Measurements from ENCODE around the gene SPATA7.
A peak's percentile ranks its signal among the peaks of the same experiment; 100 is the strongest.

The SPATA7 gene

DNA sequence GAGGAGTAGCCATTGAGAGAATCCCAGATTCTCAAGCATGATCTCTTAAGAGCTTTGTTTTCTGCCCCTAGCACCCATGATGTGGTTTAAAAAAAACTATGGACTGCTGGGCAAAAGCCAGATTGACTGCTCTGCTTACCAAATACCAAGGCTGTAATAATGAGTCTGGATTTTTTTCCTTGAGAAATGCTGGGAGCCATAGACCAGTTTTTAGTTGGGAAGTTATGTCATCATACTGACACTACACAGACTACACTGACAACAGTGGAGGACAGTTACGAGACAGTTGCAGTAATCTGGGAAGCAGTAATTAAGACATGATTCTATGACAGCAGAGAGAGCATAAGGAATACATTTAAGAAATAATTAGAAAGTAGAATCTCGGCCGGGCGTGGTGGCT lies 35.8 kb downstream of the SPATA7 start:
- no peak for DNase-seq

DNA sequence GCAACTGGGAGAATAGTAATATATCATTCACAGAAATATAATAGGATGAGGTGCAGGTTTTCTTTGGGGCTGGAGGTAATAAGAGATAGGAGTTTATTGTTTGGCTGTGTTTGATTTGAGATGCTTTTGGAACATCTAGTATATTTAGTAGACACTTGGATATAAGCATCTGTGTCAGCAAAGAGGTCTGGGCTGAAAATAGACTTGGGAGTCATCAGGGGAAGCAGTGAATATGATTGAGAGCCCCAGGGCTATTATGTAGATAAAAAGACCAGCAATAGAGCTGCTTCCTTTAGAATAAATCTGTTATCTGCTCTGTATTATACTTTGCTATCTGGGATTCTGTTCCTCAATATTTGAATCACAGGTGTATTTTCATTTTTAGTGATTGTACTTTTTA lies 36.6 kb downstream of the SPATA7 start:
- no peak for DNase-seq

DNA sequence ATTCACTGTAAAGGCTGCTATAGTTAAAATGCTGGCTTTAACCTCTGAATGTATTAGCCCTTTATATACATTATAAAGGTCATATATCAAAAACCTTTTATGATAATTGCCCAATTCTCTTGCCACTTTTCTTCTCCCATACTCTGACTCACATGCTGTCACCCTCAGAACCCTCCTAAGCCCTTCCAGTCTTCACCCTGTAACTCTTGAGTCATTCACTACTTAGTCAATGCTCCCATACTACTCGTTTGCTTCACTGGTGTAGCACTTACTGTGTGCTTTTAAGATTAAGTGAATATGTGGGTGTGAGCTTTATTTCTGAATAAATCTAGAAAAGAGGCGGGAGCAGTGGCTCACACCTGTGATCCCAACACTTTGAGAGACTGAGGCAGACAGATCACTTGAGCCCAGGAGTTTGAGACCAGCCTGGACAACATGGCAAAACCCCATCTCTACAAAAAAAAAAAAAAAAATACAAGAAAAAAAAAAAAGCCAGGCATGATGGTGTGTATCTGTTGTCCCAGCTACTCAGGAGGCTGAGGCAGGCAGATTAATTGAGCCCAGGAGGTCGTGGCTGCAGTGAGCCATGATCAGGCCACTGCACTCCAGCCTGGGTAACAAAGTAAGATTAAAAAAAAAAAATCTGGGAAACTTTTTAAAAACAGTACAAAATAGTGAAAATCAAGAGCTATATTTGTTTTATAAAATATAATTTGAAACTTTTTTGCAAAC lies 37.6 kb downstream of the SPATA7 start:
- no peak for DNase-seq

DNA sequence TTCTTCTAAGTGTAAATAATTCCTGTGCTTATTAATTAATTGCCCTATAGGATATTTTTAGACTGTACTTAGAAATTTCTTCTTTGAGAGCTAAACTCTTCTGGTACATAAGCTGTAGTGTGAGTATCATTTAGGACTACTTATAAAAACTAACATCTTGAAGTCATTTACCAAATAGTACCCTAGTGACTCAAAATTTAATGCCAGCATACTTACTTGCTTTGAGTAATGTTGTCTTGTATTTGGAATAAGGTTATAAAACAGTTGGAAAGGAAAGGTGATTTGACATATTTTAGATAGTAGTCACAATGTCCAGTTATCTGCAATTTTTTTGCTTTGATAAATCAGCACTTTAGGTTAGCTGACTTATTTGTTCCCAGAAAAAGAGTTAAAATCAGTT lies 39.1 kb downstream of the SPATA7 start:
- DNase-seq = no peak

DNA sequence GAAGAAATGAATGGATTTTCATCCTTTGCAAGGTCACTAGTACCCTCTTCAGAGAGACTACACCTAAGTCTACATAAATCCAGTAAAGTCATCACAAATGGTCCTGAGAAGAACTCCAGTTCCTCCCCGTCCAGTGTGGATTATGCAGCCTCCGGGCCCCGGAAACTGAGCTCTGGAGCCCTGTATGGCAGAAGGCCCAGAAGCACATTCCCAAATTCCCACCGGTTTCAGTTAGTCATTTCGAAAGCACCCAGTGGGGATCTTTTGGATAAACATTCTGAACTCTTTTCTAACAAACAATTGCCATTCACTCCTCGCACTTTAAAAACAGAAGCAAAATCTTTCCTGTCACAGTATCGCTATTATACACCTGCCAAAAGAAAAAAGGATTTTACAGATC lies 40.8 kb downstream of the SPATA7 start:
- DNase-seq = no peak

DNA sequence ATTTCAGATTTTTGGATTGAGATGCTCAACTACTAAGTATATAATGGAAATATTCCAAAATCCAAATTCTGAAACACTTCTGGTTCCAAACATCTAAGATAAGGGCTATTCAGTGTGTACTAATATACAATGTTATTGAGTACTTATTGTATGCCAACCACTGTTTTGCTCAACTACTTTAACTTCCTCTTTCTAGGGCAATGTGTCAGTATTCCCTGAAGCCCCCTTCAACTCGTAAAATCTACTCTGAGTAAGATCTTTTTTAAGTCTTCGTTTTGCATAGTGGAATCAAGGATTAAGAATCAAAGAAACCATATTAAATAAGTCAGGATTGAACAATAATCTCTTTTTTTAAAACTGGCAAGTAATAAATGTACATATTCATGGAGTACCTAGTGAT lies 45.5 kb downstream of the SPATA7 start:
- no peak for DNase-seq

DNA sequence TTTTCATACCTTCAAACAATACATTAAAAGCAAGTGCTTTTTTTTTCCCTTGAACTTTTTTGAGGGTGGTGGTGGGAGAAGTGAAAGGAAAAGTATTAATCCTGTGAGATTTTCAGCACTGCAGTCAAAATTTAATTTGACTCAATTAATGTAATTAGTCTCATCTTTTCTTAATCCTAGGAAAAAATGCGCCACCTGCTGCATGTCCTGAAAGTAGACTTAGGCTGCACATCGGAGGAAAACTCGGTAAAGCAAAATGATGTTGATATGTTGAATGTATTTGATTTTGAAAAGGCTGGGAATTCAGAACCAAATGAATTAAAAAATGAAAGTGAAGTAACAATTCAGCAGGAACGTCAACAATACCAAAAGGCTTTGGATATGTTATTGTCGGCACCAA lies 52.2 kb downstream of the SPATA7 start:
- DNase-seq = no peak

DNA sequence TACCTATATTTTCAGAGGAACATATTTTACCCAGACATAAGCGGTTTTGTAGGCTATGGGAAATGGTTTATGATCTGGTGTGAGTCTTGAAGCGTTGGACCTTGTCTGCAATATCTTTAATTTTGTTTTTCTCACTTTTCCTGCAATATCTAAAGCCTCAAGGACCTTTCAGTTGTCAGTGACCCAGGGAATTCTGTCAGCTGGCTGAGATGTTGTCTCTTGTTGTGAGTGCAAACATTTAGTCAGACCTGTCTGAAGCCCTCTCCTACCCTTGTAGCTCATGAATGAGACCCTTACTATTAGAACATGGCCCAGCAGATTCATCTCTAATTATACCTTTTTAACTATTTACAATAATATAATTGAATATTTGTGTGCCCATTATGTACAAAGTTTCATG lies 53.6 kb downstream of the SPATA7 start:
- DNase-seq = no peak

DNA sequence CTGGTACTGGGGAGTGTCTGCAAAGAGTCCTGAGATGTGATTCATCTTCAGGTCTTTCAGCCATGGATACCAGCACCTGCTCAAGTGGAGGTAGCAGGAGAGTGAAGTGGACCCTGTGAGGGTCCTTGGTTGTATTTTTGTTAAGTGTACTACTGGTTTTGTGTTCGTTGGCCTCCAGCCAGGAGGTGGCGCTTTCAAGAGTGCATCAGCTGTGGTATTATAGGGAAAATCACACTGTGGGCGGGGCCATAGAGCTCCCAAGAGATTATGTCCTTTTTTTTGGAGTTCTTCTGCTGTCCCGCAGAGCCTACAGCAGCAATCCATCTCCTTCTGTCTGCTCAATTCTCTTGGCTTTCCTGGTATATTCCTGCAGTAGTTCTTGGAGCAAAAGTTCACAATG lies 66.8 kb downstream of the SPATA7 start:
- DNase-seq = no peak

DNA sequence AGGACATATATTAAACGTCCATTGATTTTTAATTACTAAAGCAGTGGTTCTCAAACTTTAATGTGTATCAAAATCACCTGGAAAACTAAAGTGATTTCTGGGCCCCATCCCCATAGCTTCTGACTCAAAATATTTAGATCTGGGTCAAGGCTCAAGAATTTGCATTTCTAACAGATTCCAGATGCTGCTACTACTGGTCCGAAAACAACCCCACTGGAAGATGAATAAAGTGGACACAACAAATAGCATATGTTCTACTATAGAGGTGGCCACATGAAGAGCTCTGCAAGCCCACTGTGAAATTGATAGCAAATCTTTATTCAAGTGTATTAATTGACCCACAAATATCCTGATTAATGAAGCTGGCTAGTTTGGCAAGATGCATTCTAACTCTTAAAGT lies 69.4 kb downstream of the SPATA7 start:
- DNase-seq = no peak

DNA sequence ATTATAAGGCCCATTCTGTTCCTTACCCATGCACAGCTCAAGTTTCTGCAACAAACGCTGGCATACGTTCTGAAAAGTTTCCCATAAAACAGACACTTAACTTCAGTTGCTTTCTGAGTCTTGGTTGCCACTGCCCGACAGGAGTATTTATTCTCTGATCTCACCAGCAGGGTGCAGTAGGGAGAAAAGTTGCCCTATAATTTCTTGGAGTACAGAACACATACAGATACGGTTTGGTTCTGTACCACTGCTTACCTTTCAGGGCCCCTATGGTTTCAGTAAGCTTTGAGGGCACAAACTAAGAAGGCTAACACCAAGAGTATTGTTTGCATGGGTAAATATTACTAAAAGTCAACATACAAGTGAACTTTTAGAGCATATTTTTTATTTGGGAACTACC lies 77.9 kb downstream of the SPATA7 start:
- DNase-seq = peak in 1 of 2 donors; percentile 14

DNA sequence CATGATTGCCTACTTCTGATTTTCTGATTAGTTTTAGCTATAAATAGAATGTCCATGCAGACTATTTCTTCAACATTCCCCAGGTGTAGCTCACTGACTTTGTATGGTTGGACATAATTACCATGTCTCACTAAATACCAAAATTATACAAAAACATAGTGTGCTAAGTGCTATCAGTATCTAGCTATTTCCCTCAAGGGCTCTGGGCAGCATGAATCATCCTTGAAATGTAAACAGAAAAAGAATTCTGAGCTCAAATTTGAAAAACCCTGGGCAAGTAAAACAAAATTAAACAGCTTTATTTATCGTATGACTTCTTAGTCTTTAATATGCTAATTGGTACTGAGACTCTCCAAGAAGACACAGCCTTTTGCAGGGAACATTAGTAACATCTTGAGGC lies 82.9 kb downstream of the SPATA7 start:
- no peak for DNase-seq

DNA sequence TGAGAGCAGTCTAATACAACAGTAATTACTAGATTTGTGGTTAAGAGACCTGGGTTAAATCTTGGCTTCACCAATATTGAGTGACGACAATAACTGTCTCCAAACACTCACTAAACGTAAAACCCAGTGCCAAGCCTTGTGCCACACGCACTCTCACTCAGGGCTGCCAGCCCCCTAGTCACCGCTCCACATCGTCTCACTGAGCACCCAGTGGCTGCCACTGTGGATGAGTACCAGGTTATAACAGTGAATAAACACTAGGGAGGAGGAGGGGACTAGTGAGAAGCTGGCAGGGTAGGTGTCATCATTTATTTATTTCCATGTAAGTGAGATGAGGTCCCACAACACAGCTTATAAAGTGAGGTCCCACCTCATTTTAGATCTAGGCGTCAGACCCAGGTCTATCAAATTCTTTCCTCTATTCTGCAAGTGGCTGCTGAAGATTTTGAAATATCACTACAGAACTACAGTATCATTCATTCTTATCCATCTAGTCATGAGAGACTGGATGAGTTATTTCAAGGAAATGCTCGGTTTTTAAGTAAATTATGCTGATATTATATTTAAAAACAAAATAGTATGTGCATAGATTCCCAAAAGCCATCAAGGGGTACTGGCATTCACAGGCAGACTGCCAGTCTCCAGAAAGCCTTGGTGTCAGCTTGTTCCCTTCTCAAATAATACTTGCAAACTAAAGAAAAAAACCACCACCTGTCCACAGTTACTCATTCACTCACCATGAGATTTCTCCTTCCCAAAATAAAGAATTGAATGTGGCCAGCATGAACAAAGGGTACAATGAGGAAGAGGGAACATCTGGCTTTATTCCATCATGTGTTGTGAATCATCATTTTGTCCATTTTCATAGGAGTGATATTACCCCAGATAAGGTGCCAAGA lies 85.3 kb downstream of the SPATA7 start:
- DNase-seq = no peak

DNA sequence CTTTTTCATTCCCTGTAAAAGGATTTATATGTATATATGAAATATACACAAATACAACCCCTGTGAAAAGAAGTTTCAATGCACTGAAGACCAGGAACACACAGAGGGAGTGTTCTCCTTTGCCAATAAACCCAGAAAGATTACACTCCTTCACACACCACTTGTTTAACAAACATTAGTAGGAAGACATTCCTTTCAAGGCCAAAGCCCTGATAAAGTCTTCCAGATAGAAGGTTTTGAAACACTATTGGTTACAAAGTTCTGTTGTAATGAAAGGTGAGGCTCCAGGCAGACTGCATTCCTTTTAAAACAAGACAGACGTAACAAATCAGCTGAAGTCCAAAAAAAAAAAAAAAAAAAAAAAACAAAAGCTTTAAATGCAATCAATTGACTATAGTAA lies 88.3 kb downstream of the SPATA7 start:
- DNase-seq = no peak

DNA sequence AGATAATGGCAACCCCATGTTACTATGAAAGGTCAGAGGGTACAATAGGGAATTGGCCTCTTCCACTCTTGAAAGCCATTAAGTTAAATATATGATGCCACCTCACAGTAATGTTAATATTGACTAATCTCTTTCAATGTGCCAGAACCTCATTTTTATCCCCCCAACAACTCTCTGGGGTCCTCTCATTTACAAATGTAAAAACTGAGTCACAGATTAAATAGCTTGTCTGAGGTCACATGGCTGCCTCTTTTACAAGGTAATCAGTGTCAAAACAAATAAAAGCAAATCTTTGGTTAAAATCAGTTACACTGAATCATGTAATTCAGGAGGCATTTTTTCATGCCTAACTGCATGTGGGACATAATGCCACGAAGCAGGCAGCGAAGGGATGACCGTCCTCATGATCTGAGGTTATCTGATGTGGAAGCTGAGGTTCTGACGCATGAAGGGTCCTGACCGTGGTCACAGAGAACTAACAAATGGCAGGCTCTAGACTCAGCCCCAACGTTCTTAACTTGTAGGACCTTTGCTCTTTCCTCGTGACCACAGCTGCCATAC lies 90.8 kb downstream of the SPATA7 start:
- no peak for DNase-seq

DNA sequence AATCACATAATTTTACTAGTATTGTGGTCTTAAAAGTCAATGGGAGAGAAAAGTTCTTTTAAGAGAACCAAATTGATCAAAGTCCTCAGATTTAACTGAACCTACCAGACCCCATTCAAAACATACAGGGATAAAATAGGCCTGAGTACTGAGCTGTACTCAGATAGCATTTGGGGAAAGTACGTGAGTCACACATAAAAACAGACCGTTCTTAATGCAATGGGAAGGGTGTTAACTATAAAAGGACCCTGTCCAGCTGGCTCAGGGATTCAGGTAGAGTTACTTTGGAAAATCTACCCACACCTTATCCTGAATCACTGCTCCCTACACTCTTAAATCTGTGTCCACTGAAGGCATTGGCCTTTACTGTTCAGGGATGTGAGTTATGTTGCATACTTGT lies 91.4 kb downstream of the SPATA7 start:
- no peak for DNase-seq

DNA sequence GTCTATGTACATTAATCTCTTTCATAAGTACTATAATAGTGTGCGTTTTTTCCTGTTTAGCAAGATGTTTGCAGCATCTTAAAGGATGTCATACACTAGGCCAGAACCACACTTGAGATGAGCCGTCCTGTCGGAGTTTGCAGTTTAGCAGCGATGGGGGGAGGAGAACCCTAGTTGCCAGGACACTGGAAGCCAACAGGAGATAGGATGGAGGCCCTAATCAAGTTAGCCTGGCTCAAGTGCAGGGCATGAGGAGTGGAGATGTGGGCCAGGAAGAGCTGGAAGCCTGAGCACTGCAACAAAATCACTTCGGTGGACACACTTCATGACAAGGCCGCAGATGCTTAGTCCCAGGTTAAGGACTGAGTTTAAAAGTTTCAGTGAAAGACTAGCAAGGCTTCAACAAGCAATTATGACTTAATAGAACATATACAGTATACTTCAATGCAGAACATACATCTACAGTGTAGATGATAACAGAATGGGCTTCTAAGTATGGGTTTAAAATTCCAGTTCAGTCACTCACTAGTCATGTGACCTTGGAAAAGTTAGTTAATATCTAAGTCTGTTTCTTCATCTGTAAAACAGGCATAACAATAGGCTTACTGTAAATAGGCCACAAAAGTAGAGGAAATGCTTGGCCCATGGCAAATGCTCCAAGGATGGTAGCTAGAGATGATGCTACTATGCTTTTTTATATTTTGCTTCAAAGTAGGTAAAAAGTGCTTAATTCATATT lies 92.2 kb downstream of the SPATA7 start:
- DNase-seq = no peak

DNA sequence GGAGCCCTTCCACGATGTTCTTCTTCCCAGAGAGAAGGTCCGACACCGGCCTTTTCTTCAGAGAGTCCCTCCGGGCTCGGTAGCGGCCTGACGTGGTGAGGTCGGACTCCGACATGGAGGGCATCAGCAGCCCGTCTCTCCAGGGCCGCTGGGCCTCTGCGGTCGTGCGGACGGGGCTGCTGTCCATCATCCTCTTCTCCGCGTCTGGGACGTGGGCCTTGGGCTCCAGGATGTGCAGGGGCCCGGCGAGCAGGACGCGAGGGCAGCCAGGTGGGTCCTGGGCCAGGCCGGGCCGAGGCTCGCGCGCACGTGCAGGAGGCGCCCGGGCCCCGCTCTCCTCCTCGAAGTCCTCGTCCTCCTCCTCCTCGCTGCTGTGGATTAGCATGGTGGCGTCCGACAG lies 93.5 kb downstream of the SPATA7 start:
- no peak for DNase-seq

DNA sequence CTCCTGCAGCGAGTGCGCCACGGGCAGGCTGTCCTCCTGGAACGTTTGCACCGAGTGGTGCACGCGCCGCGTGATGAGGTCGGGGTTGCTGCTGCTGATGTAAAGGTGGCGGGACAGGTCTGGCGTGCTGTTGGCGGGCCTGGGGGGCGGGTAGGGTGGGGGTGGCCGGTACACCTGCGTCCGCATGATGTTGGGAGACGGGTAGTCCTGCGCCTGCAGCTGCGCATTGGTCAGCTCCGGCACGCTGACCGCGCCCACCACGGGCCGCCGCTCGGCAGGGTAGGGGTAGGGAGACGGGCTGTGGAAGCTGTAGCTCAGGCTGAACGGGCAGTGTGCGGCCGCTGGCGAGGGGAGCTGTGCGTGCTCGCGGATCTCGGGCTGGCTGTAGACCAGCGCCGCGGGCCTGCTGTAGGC lies 94.1 kb downstream of the SPATA7 start:
- no peak for DNase-seq

DNA sequence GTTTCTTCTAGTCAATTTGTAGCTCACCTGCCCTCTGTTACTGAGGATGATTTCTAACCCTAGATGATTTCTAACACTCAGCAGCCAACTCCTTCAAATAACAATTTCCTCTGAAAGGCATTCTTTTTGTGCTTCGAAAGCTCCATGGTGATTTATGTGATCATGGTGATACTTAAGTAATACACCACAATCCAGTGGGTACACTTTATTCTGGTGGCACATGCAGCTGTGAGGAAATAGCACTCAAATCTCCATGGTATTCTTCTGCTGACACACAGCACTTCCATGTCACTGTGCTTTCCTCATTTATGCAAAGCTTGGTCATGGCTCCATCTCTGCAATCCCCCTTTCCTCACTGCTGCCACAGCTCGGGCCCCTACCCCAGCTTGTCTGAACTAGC lies 95.6 kb downstream of the SPATA7 start:
- DNase-seq = no peak

DNA sequence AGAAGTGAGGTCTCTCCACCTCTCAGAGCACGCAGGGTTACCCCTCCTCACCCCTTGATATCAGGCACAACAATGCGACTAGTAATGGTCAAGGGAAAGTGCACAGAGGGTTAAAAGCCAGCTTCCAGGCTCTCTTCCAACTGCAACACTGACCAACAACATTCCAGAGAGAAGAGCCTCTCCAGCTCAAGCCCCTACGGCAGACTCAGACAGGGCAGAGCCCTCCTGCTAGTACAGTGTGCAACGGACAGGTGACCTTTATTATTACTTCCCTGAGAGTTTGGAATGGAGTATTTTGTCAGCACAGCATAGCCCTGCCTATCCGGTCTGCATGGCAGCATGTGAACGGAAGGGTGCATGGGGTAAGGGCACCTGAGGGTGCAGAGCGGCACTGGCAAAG lies 96.3 kb downstream of the SPATA7 start:
- no peak for DNase-seq

DNA sequence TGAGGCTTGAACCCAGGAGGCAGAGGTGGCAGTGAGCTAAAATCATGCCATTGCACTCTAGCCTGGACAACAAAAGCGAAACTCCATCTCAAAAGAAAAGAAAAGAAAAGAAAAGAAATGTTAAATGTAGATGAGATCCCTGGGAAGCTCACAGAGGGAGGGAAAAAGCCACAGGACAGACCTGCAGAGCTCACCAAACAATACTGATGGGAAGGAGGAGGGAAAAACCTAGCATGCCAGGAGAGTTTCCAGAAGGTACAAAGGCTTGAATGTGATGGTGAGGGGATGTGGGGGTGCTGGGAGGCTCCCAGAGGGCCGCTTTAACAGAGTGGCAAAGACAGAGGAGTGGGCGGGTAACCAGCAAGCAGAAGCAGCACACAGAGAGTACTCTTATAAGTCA lies 97.1 kb downstream of the SPATA7 start:
- no peak for DNase-seq
